HG03175 (cell line): Measurements from ENCODE around the gene TSEN54.

Experiments
- ATAC-seq: cut with Tn5 transposase; IDR thresholded peaks from one replicate; pipeline ENCODE4 v1.9.1; 2021; ENCODE audit warnings: mild to moderate bottlenecking, moderate library complexity; ENCODE audit not compliant: unreplicated experiment

The TSEN54 gene

DNA sequence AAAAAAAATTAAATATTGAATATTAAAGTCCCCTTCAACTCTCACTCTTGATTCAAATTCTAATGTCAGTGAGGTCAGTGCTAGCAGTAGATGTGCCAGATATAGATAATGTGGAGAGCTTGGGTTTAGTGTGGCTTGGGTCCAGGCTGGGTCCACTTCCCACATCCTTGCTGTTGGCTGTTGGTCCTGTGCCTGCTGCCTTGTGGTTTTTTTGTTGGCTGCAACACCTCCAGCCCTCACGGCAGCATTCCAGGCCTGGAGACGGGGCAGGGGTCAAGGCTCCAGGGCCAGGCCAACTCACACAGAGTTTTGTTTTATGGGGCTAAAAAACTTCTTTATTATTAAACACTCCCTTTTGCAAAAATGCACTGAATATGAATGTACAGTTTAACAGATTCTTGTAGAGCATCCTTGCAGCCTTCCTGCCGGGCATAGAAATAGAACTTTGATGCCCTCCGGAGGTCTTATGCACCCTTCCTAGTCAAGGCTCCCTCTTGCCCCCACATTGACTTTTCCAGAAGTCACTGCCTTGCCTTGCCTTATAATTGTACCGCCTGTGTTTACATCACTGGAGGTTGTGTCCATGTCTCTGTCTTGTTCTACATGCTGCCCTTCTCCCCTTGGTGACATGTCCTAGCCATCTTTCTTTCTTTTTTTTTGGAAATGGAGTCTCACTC, 45.7 kb downstream of the TSEN54 start:
- no peak for ATAC-seq

DNA sequence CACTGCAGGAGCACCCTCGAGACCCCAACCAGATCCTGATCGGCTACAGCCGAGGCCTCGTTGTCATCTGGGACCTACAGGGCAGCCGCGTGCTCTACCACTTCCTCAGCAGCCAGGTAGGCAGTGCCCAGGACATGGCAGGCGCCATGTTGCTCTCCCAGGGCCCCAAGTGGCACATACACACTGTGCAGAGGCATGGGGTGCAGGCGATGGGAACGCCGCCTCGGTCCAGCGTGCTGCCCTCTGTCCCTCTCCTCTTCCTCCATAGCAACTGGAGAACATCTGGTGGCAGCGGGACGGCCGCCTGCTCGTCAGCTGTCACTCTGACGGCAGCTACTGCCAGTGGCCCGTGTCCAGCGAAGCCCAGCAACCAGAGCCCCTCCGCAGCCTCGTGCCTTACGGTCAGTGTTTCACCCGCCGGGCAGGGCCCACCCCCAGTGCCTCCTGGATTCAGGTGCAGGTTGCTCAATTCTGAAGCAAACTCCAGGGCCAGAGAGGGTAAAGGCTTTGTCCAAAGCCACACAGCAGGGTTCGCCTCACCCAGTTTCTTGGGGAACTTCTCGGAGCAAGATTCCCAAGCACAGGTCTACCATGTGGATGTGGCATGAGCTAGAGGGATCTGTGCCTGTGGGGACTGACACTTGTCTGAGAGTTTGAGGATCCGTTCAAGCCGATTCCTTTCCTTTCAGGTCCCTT, 46.9 kb downstream of the TSEN54 start:
- no peak for ATAC-seq

DNA sequence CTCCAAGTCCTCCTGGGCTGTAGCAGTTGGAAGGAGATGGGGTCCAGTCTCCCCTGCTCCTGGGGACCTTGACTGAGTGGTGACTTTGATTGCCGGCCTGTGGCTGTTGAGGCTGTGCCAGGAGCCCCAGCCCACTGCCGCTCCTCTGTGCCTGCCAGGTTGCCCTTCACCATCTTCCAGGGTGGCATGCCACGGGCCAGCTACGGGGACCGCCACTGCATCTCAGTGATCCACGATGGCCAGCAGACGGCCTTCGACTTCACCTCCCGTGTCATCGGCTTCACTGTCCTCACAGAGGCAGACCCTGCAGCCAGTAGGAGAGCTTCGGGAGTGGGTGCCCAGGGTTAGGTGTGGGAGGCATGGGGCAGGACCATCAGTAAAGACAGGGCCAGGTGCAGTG, 47.9 kb downstream of the TSEN54 start:
- ATAC-seq = no peak

DNA sequence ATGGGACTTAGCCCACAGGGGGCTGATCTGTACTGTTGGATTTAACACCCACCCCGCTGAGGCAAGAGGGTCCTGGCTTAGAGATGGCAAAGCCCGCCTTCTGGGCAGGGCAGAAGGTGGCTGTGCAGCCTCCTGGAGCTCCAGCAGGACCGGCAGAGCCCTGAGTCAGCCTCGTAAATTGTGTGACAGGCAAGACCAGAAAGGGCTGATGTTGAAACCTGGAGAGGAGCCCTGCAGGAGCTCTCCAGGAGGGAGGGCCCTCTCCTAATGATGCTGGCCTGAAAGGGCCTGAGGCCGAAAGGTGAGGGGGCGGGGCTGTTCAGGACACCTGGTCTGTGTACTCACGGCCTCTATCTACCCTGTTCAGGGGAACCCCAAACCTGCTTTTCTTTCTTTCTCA, 48.7 kb downstream of the TSEN54 start:
- no peak for ATAC-seq

DNA sequence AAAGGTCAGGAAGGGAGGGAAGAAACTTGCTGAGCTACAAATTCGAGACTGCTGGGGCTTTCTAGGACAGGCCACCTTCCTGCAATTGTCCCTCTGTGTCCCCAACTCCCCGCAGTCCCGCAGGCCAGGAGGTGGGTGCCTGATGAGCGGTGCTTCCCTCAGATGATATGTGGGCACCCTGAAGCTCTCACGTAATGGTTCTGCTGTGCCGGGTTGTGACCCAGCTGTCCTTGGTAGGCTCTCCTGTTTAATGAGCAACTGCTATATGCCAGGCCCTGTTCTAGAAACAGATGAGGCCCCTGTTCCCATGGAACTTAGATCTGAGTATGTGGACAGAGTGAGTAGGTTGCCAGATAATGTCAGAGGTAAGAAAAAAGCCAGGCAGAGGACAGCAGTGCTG, 49.3 kb downstream of the TSEN54 start:
- ATAC-seq = no peak

DNA sequence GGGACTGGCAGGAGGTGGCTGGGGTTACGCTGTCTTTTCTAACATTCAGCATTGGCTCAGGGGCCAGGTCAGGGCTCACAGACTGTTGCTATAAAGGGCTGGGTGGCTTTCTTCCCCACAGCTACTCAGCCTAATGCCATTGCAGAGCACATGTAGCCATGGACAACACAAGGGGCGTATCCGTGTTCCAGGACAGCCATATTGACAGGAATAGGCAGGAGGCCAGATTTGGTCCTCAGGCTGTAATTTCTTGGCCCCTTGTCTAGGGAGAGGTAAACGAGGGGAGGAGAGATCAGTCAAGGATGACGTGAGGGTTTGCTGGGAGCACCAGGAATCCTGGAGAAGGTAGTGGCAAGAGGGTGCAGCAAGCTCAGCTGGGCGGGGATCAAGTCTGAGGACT, 50.1 kb downstream of the TSEN54 start:
- ATAC-seq = no peak

DNA sequence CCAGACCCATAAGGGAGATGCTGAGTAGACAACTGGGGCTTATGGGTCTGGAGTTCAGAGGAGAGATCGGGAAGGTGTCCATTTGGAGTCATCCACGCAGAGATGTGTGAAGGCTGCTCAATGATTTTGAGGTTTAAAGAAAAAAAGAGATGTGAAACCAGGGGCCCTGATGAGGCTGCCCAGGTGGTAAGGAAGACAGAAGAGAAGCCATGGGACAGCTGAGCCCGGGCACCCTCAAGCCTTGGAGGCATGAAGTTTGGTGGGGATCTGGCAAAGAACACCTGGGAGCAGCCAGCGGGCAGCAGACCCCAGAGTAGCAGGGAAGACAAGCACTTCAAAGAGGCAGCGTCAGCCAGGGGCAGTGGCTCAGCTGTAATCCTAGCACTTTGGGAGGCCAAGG, 50.5 kb downstream of the TSEN54 start:
- no peak for ATAC-seq

DNA sequence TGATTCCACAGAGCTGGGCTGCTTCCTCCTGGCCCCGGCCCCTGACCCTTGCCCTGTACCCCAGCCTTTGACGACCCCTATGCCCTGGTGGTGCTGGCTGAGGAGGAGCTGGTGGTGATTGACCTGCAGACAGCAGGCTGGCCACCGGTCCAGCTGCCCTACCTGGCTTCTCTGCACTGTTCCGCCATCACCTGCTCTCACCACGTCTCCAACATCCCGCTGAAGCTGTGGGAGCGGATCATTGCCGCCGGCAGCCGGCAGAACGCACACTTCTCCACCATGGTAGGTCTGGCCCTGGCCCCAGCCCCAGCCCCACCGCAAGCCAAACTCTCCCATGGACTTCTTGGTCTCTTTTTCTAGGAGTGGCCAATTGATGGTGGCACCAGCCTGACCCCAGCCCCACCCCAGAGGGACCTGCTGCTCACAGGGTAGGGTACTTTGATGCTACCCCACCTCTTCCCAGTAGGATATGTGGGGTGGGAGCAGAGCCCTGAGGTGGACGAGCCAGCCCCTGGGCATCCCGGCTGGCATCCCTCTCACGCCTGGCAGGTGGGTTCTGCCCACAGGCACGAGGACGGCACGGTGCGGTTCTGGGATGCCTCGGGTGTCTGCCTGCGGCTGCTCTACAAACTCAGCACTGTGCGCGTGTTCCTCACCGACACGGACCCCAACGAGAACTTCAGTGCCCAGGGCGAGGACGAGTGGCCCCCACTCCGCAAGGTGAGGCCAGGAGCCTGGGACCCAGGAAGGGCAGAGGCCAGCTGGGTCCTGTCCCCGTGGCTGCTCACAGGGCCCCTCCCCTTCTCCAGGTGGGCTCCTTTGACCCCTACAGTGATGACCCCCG, 52.3 kb downstream of the TSEN54 start:
- no peak for ATAC-seq

DNA sequence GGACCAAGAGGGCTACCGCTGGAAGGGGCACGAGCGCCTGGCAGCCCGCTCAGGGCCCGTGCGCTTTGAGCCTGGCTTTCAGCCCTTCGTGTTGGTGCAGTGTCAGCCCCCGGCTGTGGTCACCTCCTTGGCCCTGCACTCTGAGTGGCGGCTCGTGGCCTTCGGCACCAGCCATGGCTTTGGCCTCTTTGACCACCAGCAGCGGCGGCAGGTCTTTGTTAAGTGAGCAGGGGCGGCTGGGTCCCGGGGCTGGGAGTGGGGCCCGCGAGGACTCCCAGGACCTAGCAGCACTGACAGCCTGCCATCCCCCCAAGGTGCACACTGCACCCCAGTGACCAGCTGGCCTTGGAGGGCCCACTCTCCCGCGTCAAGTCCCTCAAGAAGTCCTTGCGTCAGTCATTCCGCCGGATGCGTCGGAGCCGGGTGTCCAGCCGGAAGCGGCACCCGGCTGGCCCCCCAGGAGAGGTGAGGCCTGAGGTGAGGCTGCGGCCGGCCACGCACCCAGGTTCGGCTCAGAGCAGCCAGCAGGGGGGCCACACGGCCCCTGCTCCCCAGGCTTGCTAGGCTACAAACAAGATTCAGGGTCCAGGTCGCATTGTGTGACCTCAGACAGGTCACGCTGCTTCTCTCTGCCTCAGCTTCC, 53.8 kb downstream of the TSEN54 start:
- no peak for ATAC-seq

DNA sequence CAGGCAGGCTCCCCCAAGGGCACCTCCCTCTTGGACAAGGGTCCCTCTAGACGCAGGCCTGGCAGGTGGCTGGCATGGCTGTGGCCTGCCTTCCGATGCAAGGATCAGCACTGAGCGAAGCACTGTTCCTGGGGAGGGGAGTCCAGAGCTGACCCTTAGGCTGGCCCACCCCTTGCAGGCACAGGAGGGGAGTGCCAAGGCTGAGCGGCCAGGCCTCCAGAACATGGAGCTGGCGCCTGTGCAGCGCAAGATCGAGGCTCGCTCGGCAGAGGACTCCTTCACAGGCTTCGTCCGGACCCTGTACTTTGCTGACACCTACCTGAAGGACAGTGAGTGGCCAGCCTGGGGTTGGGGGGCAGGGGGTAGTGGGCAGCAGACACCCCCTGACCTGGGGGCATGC, 54.4 kb downstream of the TSEN54 start:
- ATAC-seq = no peak

DNA sequence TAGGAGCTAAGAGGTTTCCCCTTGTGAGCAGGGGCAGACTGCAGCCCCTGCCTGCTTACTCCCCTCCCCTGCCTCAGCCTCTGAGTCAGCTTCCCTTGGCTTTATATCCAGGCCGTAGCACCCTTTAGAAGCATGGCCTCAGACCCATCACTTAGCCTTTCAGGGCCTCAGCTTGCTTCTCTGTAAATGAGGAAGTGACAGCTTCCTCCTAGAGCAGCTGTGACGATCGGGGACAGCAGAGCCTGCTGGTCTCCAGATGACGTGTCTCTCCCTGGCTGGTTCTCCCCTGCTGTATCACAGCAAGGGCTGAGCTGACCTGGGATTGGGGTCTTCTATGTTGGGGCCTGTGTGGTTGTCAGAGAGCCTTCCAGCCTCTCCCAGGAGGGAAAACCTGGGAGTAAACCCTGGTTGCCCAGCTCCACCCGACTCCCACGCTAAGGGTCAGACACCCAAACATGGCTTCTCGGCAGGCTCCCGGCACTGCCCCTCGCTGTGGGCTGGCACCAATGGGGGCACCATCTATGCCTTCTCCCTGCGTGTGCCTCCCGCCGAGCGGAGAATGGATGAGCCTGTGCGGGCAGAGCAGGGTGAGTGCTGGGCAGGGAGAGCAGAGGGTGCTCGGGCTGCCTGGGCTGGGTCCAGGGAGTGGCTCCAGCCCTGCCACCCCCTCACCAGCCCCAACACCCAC, 55.0 kb downstream of the TSEN54 start:
- ATAC-seq = no peak

DNA sequence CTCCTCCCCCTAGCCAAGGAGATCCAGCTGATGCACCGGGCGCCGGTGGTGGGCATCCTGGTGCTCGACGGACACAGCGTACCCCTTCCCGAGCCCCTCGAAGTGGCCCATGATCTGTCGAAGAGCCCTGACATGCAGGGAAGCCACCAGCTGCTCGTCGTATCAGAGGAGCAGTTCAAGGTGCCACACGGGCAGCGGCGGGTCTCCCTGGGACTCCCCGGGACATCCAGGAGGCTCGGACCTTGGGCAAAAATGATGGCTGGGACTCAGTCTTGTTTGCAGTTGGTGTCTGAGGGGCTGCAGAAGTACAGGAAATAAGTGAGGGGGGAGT, 55.5 kb downstream of the TSEN54 start:
- no peak for ATAC-seq

DNA sequence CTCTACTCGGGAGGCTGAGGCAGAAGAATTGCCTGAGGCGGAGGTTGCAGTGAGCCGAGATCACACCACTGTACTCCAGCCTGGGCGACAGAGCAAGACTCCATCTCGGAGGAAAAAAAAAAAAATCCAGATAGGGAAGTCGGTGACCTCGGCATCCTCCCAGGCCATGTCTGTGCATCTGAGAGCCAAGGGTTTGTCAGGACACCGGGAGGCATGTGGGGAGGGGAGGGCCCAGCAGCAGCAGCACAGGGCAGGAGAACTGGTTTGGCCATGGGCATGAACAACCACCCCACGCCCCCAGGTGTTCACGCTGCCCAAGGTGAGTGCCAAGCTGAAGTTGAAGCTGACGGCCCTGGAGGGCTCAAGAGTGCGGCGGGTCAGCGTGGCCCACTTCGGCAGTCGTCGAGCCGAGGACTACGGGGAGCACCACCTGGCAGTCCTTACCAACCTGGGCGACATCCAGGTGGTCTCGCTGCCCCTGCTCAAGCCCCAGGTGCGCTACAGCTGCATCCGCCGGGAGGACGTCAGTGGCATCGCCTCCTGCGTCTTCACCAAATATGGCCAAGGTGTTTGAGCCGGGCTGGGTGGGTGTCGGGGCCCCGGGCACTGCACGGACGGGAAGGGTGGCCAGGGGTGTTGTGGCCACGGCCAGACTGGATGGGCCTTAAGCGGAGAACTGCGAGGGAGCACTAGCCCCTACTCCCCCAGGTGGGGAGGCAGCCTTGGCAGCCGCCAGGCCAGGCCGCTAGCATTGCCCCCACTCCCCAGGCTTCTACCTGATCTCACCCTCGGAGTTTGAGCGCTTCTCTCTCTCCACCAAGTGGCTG, 56.6 kb downstream of the TSEN54 start:
- ATAC-seq = no peak

DNA sequence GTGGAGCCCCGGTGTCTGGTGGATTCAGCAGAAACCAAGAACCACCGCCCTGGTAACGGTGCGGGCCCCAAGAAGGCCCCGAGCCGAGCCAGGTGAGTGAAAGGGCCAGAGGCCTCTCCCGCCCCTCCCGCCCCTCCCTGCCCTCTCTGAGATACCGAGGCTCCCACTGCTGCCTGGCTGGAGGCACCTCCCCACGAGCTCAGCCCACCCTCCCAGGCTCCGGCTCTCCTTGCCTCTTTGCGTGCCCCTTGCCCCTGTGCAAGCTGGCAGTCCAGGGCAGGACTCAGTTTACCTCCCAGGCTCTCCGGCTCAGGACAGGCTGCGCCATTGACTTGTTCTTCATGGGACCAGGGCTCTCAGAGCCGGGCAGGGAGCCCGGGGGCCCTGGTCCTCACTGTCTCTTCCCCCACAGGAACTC, 57.2 kb downstream of the TSEN54 start:
- ATAC-seq = no peak

DNA sequence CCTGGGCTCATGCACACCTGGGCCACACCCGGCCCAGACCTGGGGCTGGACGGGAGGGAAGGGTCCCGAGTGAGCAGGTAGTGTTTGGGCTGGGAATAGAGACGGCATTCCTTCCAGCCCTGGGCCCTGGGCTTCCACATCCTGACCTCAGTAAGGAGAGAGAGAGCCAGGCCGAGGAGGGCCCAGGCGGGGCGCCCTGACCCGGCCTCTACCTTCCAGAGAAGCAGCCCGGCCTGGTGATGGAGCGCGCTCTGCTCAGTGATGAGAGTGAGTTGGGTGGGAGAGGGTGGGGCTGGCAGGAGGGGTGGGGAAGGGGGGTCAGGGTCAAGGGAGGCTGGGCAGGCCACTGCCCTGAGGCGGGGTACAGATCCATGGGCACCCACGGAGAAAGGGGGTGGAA, 57.7 kb downstream of the TSEN54 start:
- no peak for ATAC-seq
